Colonic mucosa (tissue), 4 donors: Measurements from ENCODE around the gene MBD4. TPM values are rescaled to one million over a fixed set of nuclear protein-coding genes. Genes with fewer than 3 reads are reported as not detected.

Experiments used
- DNase-seq: peaks from one replicate; pipeline ENCODE4 v3.0.0-alpha.2; 2020
- H3K27ac ChIP-seq: fragments of 200-600 bp; one replicate; pipeline ENCODE4 v1.8.0; 2021
- H3K27me3 ChIP-seq: fragments of 200-600 bp; one replicate; pipeline ENCODE4 v1.8.0; 2021
- H3K36me3 ChIP-seq: fragments of 200-600 bp; one replicate; pipeline ENCODE4 v1.8.0; 2021
- H3K4me1 ChIP-seq: fragments of 200-600 bp; one replicate; pipeline ENCODE4 v1.8.0; 2021; ENCODE audit warnings: mild to moderate bottlenecking
- H3K4me3 ChIP-seq: fragments of 200-600 bp; one replicate; pipeline ENCODE4 v1.8.0; 2021
- H3K9ac ChIP-seq, 2 donors: one replicate each; pipeline ENCODE4 v1.7.0; 2013; ENCODE audit warnings: control low read depth in 2 of 2, low read depth in 2 of 2, low read length in 2 of 2
- H3K9me3 ChIP-seq: fragments of 200-600 bp; one replicate; pipeline ENCODE4 v1.8.0; 2021
- CTCF ChIP-seq: fragments of 200-600 bp; IDR thresholded peaks from one replicate; pipeline ENCODE4 v1.8.0; 2022; ENCODE audit warnings: antibody characterized with exemption, mild to moderate bottlenecking
- intact Hi-C: fragments of 100-400 bp; cut with DNase I; formaldehyde crosslinking; loops from one replicate; pipeline ENCODE4 v1.14.1; 2022
- total RNA-seq, 2 donors: library from RNA; stranded (reverse); fragmentation: NEBNext Ultra II Directional in 1 of 2; extraction: Animal tissue kit (Norgen Biotek cat#: 25700) in 1 of 2; gene quantifications; one replicate each; pipeline ENCODE4 v1.2.1, GENCODE V29; 2021
- donor health status: healthy.
- donor health status: DM: no; HTN: no; CAD: no.
- donor health status: DM: no; HTN: no; CAD: no.

The MBD4 gene
- total RNA-seq, 2 donors from 2014 or later: 25.0 to 28.9 TPM

GRCh38 chr3:129382366-129382765 lies 57.4 kb downstream of the MBD4 start:
- H3K27me3 ChIP-seq: no peaks in the 10 kb centered on the region

More at GRCh38 chr3:129382366-129382765, 57.4 kb downstream of the MBD4 start:
- intact Hi-C loops: no loop called here
- Histone ChIP-seq H3K36me3 (no peaks in the 10 kb centered on the region), H3K4me1 (no peaks in the 10 kb centered on the region), H3K9me3 (no peaks in the 10 kb centered on the region), H3K27ac (no peak overlapping the region), H3K4me3 (no peak overlapping the region), H3K9ac (no peak overlapping the region)
- no peak for DNase-seq
- TF ChIP-seq CTCF: no peak

Other genes with a start within 250 kb of the MBD4 start
- 100 to 1,000 TPM; 285 to 288 TPM for gene COPG1, start 190.3 kb downstream of the MBD4 start, total RNA-seq
- 10 to 100 TPM; 45.0 to 53.7 TPM for gene HMCES, start 161.1 kb downstream of the MBD4 start, total RNA-seq
- under 1 TPM; 0.16 to 0.47 TPM for gene EFCAB12, start 11.3 kb downstream of the MBD4 start, total RNA-seq
- gene IFT122, start 276 bp upstream of the MBD4 start, total RNA-seq: 10 to 100 TPM; 15.6 to 31.5 TPM
- gene RHO, start 88.7 kb upstream of the MBD4 start, total RNA-seq: not detected
- not detected for gene H1-8, start 103.2 kb upstream of the MBD4 start, total RNA-seq
- gene PLXND1, start 166.7 kb upstream of the MBD4 start, total RNA-seq: 10 to 100 TPM; 25.6 to 26.7 TPM